ENCODE results near the gene FOXP1.

GRCh38 chr3:71591101-71591500 is 7.6 kb upstream of the FOXP1 start:
- TF ChIP-seq CTCF (IDR thresholded peaks at IDR 0.05) (no peak), POLR2A (IDR thresholded peaks at IDR 0.05) (no peak)
